Measurements from ENCODE around the gene SNTG2. TPM values are rescaled to one million over a fixed set of nuclear protein-coding genes. Genes with fewer than 3 reads are reported as not detected.

SNTG2 gene
- total and polyA plus RNA-seq, 2 donors (not counting 3 experiments of a cell fraction or from before 2014, with no cell fraction given): not detected

- Histone ChIP-seq H2AFZ (ENCODE audit: low read depth, low read length) (no peak overlapping the region), H3K4me3 (replicated peaks in 1 of 3; ENCODE audit: insufficient read depth in 1 of 3, low read depth in 1 of 3, low read length in 3 of 3) (no peak overlapping the region), H3K79me2 (ENCODE audit: control insufficient read depth, insufficient read depth, low read length) (no peaks in the 10 kb centered on the region), H3K4me1 (ENCODE audit: control insufficient read depth, extremely low read depth, insufficient read depth, low read length) (no peaks in the 10 kb centered on the region), H3K9ac (replicated peaks; ENCODE audit: extremely low read depth, insufficient read depth, low read length) (no peak overlapping the region), H3K27me3 (ENCODE audit: control insufficient read depth in 2 of 2, insufficient read depth in 2 of 2, low read length in 2 of 2) (no peaks in the 10 kb centered on the region), H3K27ac (ENCODE audit: insufficient read depth, low read depth, low read length) (no peak overlapping the region), H3K4me2 (ENCODE audit: insufficient read depth, low read length) (no peak overlapping the region), H3K9me3 (replicated peaks; ENCODE audit: control insufficient read depth, insufficient read depth, low read length) (peaks cover 6% of the 10 kb centered on the region), H3K36me3 (ENCODE audit: control insufficient read depth in 2 of 2, extremely low read depth in 1 of 2, insufficient read depth in 2 of 2, low read length in 2 of 2) (no peaks in the 10 kb centered on the region), H3K9me1 (replicated peaks; ENCODE audit: control insufficient read depth, extremely low read depth, insufficient read depth, low read length) (no peaks in the 10 kb centered on the region), H4K20me1 (replicated peaks; ENCODE audit: control insufficient read depth, extremely low read depth, insufficient read depth, low read length) (no peaks in the 10 kb centered on the region)
- FAIRE-seq (no peak), DNase-seq (ENCODE audit: low read depth, low spot score) (no peak)
- TF ChIP-seq GATA2 (IDR thresholded peaks at IDR 0.05; ENCODE audit: insufficient read depth, insufficient read length, low read depth, low read length): no peak
- no peak for TF ChIP-seq POLR2AphosphoS5 (IDR thresholded peaks at IDR 0.05; ENCODE audit: insufficient read depth, low read depth, low read length)
- no peak for TF ChIP-seq MYC (IDR thresholded peaks at IDR 0.05; ENCODE audit: low read depth, low read length)
- TF ChIP-seq FOS (IDR thresholded peaks at IDR 0.05; ENCODE audit: borderline replicate concordance, insufficient read depth, low read length): no peak
- TF ChIP-seq, protein P1, sequence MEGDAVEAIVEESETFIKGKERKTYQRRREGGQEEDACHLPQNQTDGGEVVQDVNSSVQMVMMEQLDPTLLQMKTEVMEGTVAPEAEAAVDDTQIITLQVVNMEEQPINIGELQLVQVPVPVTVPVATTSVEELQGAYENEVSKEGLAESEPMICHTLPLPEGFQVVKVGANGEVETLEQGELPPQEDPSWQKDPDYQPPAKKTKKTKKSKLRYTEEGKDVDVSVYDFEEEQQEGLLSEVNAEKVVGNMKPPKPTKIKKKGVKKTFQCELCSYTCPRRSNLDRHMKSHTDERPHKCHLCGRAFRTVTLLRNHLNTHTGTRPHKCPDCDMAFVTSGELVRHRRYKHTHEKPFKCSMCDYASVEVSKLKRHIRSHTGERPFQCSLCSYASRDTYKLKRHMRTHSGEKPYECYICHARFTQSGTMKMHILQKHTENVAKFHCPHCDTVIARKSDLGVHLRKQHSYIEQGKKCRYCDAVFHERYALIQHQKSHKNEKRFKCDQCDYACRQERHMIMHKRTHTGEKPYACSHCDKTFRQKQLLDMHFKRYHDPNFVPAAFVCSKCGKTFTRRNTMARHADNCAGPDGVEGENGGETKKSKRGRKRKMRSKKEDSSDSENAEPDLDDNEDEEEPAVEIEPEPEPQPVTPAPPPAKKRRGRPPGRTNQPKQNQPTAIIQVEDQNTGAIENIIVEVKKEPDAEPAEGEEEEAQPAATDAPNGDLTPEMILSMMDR (IDR thresholded peaks at IDR 0.05; ENCODE audit: extremely low read depth in 1 of 2, insufficient read depth in 1 of 2, low read depth in 1 of 2, low read length in 2 of 2): no peak
- TF ChIP-seq, protein P2, sequence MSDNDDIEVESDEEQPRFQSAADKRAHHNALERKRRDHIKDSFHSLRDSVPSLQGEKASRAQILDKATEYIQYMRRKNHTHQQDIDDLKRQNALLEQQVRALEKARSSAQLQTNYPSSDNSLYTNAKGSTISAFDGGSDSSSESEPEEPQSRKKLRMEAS (IDR thresholded peaks at IDR 0.05; ENCODE audit: insufficient read depth, insufficient read length): no peak
- TF ChIP-seq POLR2A (IDR thresholded peaks at IDR 0.05; ENCODE audit: low read depth, low read length): no peak
- TF ChIP-seq JUN (IDR thresholded peaks at IDR 0.05; ENCODE audit: borderline replicate concordance, insufficient read depth, insufficient read length, low read depth): no peak
- no peak for TF ChIP-seq EZH2 (IDR thresholded peaks at IDR 0.05; ENCODE audit: borderline replicate concordance, low read depth, low read length, severe bottlenecking)
- dilution Hi-C loops (cut with MboI; ENCODE audit: extremely low pct_ligation_motif_present, low sequenced_read_pairs): no loop called here
- no TSS peak for BruUV-seq (replicated peaks)
- ChIA-PET CTCF (no interaction called here), POLR2A (no interaction called here)
- intact Hi-C loops (cut with micrococcal nuclease): no loop called here
These were observed 327.0 kb downstream of the SNTG2 start for GRCh38 chr2:1277634-1278033.
